Activated T-cell treated with anti-CD3 and anti-CD28 coated beads, Interleukin-2, amount 50 U/mL, for 48 hours (primary cell): ENCODE measurements around the gene POM121.
"Not testable (repeated sequence)": the region's sequence is repeated elsewhere in the genome, so short reads cannot be mapped to it uniquely, and the experiment has no call there.

ENCODE experiments used
- DNase-seq, 2 experiments: peaks; one replicate each; pipeline ENCODE4 v3.0.0-alpha.2; 2020

POM121 gene

DNA sequence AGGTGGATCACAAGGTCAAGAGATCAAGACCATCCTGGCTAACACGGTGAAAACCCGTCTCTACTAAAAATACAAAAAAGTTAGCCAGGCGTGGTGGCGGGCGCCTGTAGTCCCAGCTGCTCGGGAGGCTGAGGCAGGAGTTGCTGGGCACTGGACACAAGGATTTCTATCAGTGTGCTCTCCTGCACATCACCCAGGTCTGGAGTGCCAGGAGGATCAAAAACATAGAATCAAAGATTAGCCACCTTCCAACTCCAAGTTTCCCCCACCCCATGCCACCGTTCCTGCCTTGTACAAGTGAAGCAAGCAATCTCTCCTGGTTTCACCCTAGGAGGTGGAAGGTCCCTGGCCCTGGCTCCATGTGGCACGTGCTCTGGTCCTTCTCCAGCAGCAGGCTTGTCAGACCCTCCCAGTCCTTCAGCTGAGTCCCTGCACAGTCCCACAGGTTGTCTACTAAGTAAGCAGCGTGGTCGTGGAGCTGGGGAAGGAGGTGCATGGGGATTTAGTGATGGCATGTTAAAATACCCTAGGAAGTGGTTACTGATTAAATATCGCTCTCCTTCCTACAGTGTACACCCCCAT is 73.1 kb downstream of the POM121 start:
- not testable (repeated sequence) for DNase-seq
